Peyer's patch (tissue), 4 donors: ENCODE results near the gene PINK1.

ENCODE experiments used
- POLR2A ChIP-seq, 2 donors: fragments of 450-650 bp; IDR thresholded peaks; one replicate each; pipeline ENCODE4 v1.5.1; 2017; ENCODE audit warnings: antibody characterized with exemption in 2 of 2, mild to moderate bottlenecking in 2 of 2, moderate library complexity in 2 of 2
- TF ChIP-seq, protein P1 (sequence below), 6 experiments: fragments of 450-650 bp in 4 of 6; fragments of 200-600 bp in 2 of 6; sonication (generic) in 1 of 6; IDR thresholded peaks; one replicate each; pipeline ENCODE4 v1.5.1; 2017 to 2019; ENCODE audit warnings: antibody characterized with exemption in 6 of 6, mild to moderate bottlenecking in 3 of 6, moderate library complexity in 1 of 6

DNA sequence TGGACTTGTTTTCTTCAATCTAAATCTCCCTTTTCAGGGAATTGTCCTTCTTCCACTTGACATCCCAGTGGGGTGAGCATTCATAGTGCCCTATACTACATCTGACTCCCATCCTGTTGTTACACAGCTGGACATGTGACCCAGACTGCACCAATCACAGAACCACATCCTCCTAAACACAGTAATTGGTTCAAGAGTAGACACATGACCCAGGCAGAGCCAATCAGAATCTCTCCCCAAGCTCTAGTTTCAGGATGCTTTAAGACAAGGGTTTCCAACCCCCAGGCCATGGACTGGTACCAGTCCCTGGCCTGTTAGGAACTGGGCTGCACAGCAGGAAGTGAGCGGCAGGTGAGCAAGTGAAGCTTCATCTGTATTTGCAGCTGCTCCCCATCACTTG lies 33.5 kb downstream of the PINK1 start:
- TF ChIP-seq, protein P1, sequence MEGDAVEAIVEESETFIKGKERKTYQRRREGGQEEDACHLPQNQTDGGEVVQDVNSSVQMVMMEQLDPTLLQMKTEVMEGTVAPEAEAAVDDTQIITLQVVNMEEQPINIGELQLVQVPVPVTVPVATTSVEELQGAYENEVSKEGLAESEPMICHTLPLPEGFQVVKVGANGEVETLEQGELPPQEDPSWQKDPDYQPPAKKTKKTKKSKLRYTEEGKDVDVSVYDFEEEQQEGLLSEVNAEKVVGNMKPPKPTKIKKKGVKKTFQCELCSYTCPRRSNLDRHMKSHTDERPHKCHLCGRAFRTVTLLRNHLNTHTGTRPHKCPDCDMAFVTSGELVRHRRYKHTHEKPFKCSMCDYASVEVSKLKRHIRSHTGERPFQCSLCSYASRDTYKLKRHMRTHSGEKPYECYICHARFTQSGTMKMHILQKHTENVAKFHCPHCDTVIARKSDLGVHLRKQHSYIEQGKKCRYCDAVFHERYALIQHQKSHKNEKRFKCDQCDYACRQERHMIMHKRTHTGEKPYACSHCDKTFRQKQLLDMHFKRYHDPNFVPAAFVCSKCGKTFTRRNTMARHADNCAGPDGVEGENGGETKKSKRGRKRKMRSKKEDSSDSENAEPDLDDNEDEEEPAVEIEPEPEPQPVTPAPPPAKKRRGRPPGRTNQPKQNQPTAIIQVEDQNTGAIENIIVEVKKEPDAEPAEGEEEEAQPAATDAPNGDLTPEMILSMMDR (IDR thresholded peaks at IDR 0.05), result no peak
- no peak for TF ChIP-seq POLR2A (IDR thresholded peaks at IDR 0.05)
